ENCODE data around the gene IKZF2.
A peak's percentile ranks its signal among the peaks of the same experiment; 100 is the strongest.

Gene IKZF2

DNA sequence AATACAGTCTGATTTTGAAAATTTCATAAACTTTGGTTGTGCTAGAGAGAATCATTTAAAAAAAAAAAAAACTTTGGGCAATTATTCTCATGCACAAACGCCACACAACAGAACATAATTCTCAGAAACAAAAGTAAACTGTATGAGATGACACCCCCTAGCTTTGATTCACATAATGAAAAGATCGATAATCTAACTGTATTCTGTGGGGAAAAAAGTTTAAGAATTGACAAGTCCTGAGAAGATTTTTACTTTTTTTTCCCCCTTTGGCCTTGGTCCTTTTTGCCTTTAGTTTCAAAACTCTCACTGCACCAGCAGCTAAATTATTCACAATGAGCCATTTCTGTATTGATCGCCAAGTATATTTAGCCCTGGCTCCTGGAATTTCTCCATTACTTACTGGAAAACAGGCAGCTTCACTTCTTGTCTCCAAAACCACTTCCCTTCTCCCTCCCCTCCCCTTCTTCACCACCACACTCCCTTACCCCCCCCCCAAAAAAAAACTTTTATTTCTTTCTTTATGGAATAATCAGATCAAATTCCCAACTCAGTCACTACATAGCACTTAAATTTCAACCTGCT lies 2.0 kb downstream of the IKZF2 start:
- H3K4me3 ChIP-seq (replicated peaks in 1 of 2; ENCODE audit: low read depth in 2 of 2, low read length in 2 of 2), result peak overlapping the region; percentile 56 to 77
- peak; percentile 25 to 28 for DNase-seq (ENCODE audit: low read depth in 2 of 2)

GRCh38 chr2:213148572-213149261 lies 2.7 kb downstream of the IKZF2 start:
- peak in 1 of 2 donors; percentile 20 for DNase-seq (ENCODE audit: low read depth in 2 of 2)
- H3K4me3 ChIP-seq (replicated peaks in 1 of 2; ENCODE audit: low read depth in 2 of 2, low read length in 2 of 2), result peak overlapping the region; percentile 56 to 77
- TF ChIP-seq, protein P1, sequence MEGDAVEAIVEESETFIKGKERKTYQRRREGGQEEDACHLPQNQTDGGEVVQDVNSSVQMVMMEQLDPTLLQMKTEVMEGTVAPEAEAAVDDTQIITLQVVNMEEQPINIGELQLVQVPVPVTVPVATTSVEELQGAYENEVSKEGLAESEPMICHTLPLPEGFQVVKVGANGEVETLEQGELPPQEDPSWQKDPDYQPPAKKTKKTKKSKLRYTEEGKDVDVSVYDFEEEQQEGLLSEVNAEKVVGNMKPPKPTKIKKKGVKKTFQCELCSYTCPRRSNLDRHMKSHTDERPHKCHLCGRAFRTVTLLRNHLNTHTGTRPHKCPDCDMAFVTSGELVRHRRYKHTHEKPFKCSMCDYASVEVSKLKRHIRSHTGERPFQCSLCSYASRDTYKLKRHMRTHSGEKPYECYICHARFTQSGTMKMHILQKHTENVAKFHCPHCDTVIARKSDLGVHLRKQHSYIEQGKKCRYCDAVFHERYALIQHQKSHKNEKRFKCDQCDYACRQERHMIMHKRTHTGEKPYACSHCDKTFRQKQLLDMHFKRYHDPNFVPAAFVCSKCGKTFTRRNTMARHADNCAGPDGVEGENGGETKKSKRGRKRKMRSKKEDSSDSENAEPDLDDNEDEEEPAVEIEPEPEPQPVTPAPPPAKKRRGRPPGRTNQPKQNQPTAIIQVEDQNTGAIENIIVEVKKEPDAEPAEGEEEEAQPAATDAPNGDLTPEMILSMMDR (IDR thresholded peaks at IDR 0.05; ENCODE audit: low read depth, low read length), result no peak

More for the DNA sequence above, 2.0 kb downstream of the IKZF2 start:
- TF ChIP-seq, protein P1 (IDR thresholded peaks at IDR 0.05; ENCODE audit: low read depth, low read length), result peak; percentile 2

DNA sequence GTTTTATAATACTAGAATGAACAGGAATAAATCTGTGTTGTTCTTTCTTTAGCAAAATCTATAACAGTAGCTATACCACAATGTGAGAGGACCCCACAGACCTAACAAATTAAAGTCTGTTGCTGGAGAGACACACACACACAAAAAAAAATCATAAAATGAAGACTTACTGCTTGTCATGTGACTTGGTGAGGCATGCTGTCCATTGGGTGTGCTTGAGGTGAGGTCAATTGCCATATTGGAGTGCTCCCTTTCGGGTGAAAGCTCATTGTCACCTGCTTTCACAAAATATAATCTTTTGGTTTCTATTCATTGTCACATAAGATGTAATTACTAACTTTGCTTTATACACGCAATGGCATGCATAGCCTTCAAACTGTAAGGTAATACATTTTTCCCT lies 3.9 kb downstream of the IKZF2 start:
- no peak for DNase-seq (ENCODE audit: low read depth in 2 of 2)
- TF ChIP-seq, protein P1 (IDR thresholded peaks at IDR 0.05; ENCODE audit: low read depth, low read length), result no peak
- peak overlapping the region in 1 of 2 donors; percentile 77 for H3K4me3 ChIP-seq (replicated peaks in 1 of 2; ENCODE audit: low read depth in 2 of 2, low read length in 2 of 2)

GRCh38 chr2:213145715-213146242 lies 5.6 kb downstream of the IKZF2 start:
- DNase-seq (ENCODE audit: low read depth in 2 of 2), result no peak
- TF ChIP-seq, protein P1 (IDR thresholded peaks at IDR 0.05; ENCODE audit: low read depth, low read length), result no peak

GRCh38 chr2:213137064-213137463 lies 14.3 kb downstream of the IKZF2 start:
- TF ChIP-seq, protein P1 (IDR thresholded peaks at IDR 0.05; ENCODE audit: low read depth, low read length), result no peak
- DNase-seq (ENCODE audit: low read depth in 2 of 2), result no peak
- no peak overlapping the region for H3K4me3 ChIP-seq (replicated peaks in 1 of 2; ENCODE audit: low read depth in 2 of 2, low read length in 2 of 2)

More at GRCh38 chr2:213145715-213146242, 5.6 kb downstream of the IKZF2 start:
- no peak overlapping the region for H3K4me3 ChIP-seq (replicated peaks in 1 of 2; ENCODE audit: low read depth in 2 of 2, low read length in 2 of 2)

- no peak for DNase-seq (ENCODE audit: low read depth in 2 of 2)
- no peak overlapping the region for H3K4me3 ChIP-seq (replicated peaks in 1 of 2; ENCODE audit: low read depth in 2 of 2, low read length in 2 of 2)
- TF ChIP-seq, protein P1 (IDR thresholded peaks at IDR 0.05; ENCODE audit: low read depth, low read length), result no peak
Measured at GRCh38 chr2:213129311-213129710, 22.1 kb downstream of the IKZF2 start.
